HepG2 (cell line): ENCODE results near the gene TSPAN9. TPM values are rescaled to one million over a fixed set of nuclear protein-coding genes. Genes with fewer than 3 reads are reported as not detected.

Source experiments
- HNRNPUL1 ChIP-seq: fragments of 200-400 bp; formaldehyde crosslinking; IDR thresholded peaks from 2 replicates; pipeline ENCODE4 v1.6.1; 2017; ENCODE audit warnings: low read depth, mild to moderate bottlenecking, low read length, moderate library complexity
- TEAD2 ChIP-seq: sonication (generic); formaldehyde crosslinking; IDR thresholded peaks from 2 replicates; pipeline ENCODE4 v1.9.0; 2021; ENCODE audit warnings: missing genetic modification reagents
- ZSCAN12 ChIP-seq: sonication (generic); formaldehyde crosslinking; IDR thresholded peaks from 2 replicates; pipeline ENCODE4 v1.9.0; 2021; ENCODE audit warnings: mild to moderate bottlenecking, missing genetic modification reagents
- polyA plus RNA-seq, 8 experiments: library from polyadenylated mRNA; depleted of rRNA in 3 of 8; stranded (reverse) in 7 of 8; unstranded in 1 of 8; fragments of >200 nt; fragmentation: Illumina TruSeq in 4 of 8; extraction: Trizol in 4 of 8; gene quantifications; 2 replicates each; pipeline versions ENCODE4 v1.2.1 to v1.2.3, GENCODE V29; 2011 to 2016; ENCODE audit warnings: low read depth in 4 of 8, missing spikeins in 1 of 8, mixed read lengths in 1 of 8; ENCODE audit not compliant: insufficient read depth in 1 of 8
- total RNA-seq, 5 experiments: library from RNA; depleted of rRNA; stranded (reverse); fragments of >200 nt; fragmentation: Illumina TruSeq; extraction: Trizol; gene quantifications; 2 replicates each; pipeline ENCODE4 v1.2.3, GENCODE V29; 2016; ENCODE audit warnings: low read depth in 1 of 5
- TF ChIP-seq, protein P1 (sequence below): IDR thresholded peaks from 2 replicates; pipeline ENCODE4 v1.6.1; 2016; ENCODE audit warnings: low read depth, missing genetic modification reagents, missing compliant biosample characterization
- TF ChIP-seq, protein P2 (sequence below): sonication (generic); formaldehyde crosslinking; IDR thresholded peaks from 2 replicates; pipeline ENCODE4 v1.4.0; 2020; ENCODE audit warnings: missing genetic modification reagents; ENCODE audit errors: not compliant biosample characterization

Gene TSPAN9
- total and polyA plus RNA-seq, 2 of the 13 experiments (the other 11 are each of a cell fraction or from before 2014, with no cell fraction given): 18.1 to 42.3 TPM

DNA sequence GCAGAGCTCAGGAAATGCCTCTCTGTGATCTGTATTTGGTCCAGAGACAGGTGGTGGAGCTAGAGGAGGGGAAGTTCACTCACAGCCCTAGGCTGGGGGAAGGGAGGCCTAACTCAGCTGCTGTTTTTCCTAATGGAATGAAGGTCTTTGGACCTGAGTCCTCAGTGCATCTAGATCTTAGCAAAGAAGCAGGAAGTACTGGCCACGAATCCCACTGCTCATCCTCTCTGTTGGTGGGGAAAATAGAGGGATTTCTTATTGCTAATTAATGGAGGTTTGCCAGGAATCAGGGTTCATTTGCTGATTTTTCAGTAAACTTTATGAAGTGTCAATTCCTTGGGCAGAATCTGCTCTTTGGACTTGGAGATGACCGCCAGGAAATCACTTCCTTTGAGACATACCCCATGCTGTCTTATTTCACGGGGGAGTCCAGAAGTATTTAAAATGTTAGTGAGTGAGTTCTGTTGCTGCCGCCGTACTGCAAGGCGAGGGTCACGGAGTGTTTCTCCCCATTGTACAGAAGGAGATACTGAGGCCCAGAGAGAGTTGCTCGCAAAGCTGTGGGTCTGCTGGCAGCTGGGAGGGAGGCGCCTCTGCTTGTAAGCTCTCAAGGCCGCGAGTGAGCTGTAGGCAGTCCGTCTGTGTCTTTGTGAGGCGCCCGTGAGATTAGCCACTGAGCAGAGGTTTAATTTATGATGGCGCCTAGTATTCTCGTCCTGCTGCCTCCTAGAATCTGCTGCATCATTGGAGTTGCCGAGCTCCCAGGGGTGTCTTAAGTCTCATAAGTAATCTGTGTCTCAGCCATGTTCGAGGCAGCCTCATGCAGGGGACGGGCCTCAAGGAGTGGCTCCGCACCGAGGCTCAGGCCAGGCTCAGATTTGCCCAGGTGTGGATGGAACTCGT is 88.2 kb downstream of the TSPAN9 start (continued):
- TF ChIP-seq, protein P1, sequence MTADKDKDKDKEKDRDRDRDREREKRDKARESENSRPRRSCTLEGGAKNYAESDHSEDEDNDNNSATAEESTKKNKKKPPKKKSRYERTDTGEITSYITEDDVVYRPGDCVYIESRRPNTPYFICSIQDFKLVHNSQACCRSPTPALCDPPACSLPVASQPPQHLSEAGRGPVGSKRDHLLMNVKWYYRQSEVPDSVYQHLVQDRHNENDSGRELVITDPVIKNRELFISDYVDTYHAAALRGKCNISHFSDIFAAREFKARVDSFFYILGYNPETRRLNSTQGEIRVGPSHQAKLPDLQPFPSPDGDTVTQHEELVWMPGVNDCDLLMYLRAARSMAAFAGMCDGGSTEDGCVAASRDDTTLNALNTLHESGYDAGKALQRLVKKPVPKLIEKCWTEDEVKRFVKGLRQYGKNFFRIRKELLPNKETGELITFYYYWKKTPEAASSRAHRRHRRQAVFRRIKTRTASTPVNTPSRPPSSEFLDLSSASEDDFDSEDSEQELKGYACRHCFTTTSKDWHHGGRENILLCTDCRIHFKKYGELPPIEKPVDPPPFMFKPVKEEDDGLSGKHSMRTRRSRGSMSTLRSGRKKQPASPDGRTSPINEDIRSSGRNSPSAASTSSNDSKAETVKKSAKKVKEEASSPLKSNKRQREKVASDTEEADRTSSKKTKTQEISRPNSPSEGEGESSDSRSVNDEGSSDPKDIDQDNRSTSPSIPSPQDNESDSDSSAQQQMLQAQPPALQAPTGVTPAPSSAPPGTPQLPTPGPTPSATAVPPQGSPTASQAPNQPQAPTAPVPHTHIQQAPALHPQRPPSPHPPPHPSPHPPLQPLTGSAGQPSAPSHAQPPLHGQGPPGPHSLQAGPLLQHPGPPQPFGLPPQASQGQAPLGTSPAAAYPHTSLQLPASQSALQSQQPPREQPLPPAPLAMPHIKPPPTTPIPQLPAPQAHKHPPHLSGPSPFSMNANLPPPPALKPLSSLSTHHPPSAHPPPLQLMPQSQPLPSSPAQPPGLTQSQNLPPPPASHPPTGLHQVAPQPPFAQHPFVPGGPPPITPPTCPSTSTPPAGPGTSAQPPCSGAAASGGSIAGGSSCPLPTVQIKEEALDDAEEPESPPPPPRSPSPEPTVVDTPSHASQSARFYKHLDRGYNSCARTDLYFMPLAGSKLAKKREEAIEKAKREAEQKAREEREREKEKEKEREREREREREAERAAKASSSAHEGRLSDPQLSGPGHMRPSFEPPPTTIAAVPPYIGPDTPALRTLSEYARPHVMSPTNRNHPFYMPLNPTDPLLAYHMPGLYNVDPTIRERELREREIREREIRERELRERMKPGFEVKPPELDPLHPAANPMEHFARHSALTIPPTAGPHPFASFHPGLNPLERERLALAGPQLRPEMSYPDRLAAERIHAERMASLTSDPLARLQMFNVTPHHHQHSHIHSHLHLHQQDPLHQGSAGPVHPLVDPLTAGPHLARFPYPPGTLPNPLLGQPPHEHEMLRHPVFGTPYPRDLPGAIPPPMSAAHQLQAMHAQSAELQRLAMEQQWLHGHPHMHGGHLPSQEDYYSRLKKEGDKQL (CRISPR knock-in tag): no peak
- TF ChIP-seq ZSCAN12 (CRISPR knock-in tag) (no peak), TEAD2 (CRISPR knock-in tag) (no peak), HNRNPUL1 (no peak)
- TF ChIP-seq, protein P2, sequence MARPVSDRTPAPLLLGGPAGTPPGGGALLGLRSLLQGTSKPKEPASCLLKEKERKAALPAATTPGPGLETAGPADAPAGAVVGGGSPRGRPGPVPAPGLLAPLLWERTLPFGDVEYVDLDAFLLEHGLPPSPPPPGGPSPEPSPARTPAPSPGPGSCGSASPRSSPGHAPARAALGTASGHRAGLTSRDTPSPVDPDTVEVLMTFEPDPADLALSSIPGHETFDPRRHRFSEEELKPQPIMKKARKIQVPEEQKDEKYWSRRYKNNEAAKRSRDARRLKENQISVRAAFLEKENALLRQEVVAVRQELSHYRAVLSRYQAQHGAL (CRISPR knock-in tag): no peak
